Upper lobe of left lung (tissue), 6 donors: ENCODE measurements around the gene NAA50. TPM values are rescaled to one million over a fixed set of nuclear protein-coding genes. Genes with fewer than 3 reads are reported as not detected.

ENCODE experiments used
- ATAC-seq, 2 donors: fragments of 200-7000 bp; cut with Tn5 transposase; one replicate each; pipeline ENCODE4 v1.9.1; 2022; ENCODE audit warnings: mild to moderate bottlenecking in 2 of 2, moderate library complexity in 2 of 2; ENCODE audit not compliant: low FRiP score in 2 of 2
- DNase-seq, 2 donors: peaks; one replicate each; pipeline ENCODE4 v3.0.0-alpha.2; 2019 to 2020
- H3K27ac ChIP-seq, 4 donors: fragments of 200-600 bp; sonication (generic); one replicate each; pipeline ENCODE4 v1.5.1; 2016 to 2019
- H3K27me3 ChIP-seq, 4 donors: fragments of 200-600 bp; sonication (generic); one replicate each; pipeline ENCODE4 v1.5.1; 2017 to 2019
- H3K36me3 ChIP-seq, 4 donors: fragments of 200-600 bp; sonication (generic); one replicate each; pipeline ENCODE4 v1.5.1; 2016 to 2019
- H3K4me1 ChIP-seq, 4 donors: fragments of 200-600 bp; sonication (generic); one replicate each; pipeline ENCODE4 v1.5.1; 2018 to 2019
- H3K4me3 ChIP-seq, 4 donors: fragments of 200-600 bp; sonication (generic); one replicate each; pipeline ENCODE4 v1.5.1; 2017 to 2019; ENCODE audit warnings: mild to moderate bottlenecking in 2 of 4, moderate library complexity in 1 of 4
- H3K9me3 ChIP-seq, 4 donors: fragments of 200-600 bp; sonication (generic); one replicate each; pipeline ENCODE4 v1.5.1; 2018 to 2019
- CTCF ChIP-seq, 6 experiments: fragments of 450-650 bp in 4 of 6; fragments of 200-600 bp in 2 of 6; sonication (generic) in 2 of 6; IDR thresholded peaks; one replicate each; pipeline ENCODE4 v1.5.1; 2016 to 2019; ENCODE audit warnings: antibody characterized with exemption in 6 of 6
- EP300 ChIP-seq, 4 donors: sonication (generic); formaldehyde crosslinking; IDR thresholded peaks; one replicate each; pipeline ENCODE4 v1.5.1; 2017; ENCODE audit warnings: antibody characterized with exemption in 4 of 4, control low read depth in 2 of 4
- POLR2A ChIP-seq, 4 donors: fragments of 450-650 bp; IDR thresholded peaks; one replicate each; pipeline ENCODE4 v1.5.1; 2016 to 2017; ENCODE audit warnings: antibody characterized with exemption in 4 of 4, mild to moderate bottlenecking in 2 of 4
- POLR2AphosphoS5 ChIP-seq, 2 donors: sonication (generic); formaldehyde crosslinking; IDR thresholded peaks; one replicate each; pipeline ENCODE4 v1.5.1; 2017; ENCODE audit warnings: antibody characterized with exemption in 2 of 2
- WGBS, 2 donors: methylation state at CpG; one replicate each; pipeline ENCODE4 v1.1.5; 2017 to 2018; 5-methylcytosine and 5-hydroxymethylcytosine counted together
- total RNA-seq, 6 donors: library from RNA; depleted of rRNA in 4 of 6; stranded (reverse); fragments of >200 nt in 4 of 6; gene quantifications; one replicate each; pipeline versions ENCODE4 v1.1.0 to v1.2.1, GENCODE V29; 2016 to 2021
- donor health status: DM: no; HTN: no; CAD: no; lungs with moderate emphysema.
- donor health status: DM: no; HTN: yes; CAD: no; lungs with severe emphysema.

NAA50 gene
- total RNA-seq, 6 donors from 2014 or later, result 75.7 to 187 (median 84.9) TPM

GRCh38 chr3:113730550-113730949 is 15.5 kb downstream of the NAA50 start:
- peaks cover 0 to 5% (median 0%) of the 10 kb centered on the region in 4 donors for H3K4me1 ChIP-seq
- H3K4me3 ChIP-seq, result no peak overlapping the region
- DNase-seq (no peak), ATAC-seq (no peak)
- H3K27me3 ChIP-seq, result no peaks in the 10 kb centered on the region
- no peak for TF ChIP-seq CTCF (IDR thresholded peaks at IDR 0.05)
- no peak for TF ChIP-seq POLR2A (IDR thresholded peaks at IDR 0.05)
- no peak for TF ChIP-seq EP300 (IDR thresholded peaks at IDR 0.05)
- no peak for TF ChIP-seq POLR2AphosphoS5 (IDR thresholded peaks at IDR 0.05)
- no peak overlapping the region for H3K27ac ChIP-seq
- no peaks in the 10 kb centered on the region for H3K9me3 ChIP-seq
- peaks cover 0 to 4% (median 0%) of the 10 kb centered on the region in 4 donors for H3K36me3 ChIP-seq
- 97 to 100% methylated on average over 1 of the region's 1 CpG for WGBS, 2 donors

DNA sequence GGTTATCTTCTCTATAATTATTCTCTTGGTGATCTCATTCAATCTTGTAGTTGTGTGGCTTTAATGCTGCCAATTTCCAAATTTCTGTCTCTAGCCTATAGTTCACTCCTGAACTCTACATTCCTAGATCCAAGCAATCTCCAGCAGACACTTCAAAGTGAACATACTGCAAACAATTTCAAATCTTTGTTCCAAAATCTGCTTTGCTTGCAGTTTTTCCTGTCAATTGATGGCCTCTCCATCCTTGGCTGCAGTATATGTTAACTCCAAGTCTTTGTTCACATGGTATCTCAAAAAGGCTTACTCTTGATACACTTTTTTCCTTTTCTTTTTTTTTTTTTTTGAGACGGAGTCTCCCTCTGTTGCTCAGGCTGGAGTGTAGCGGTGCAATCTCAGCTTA is 17.4 kb downstream of the NAA50 start:
- Histone ChIP-seq H3K27me3 (no peaks in the 10 kb centered on the region), H3K27ac (no peak overlapping the region), H3K4me1 (peaks cover 0 to 5% (median 0%) of the 10 kb centered on the region in 4 donors), H3K36me3 (peaks cover 0 to 5% (median 0%) of the 10 kb centered on the region in 4 donors), H3K4me3 (no peak overlapping the region), H3K9me3 (no peaks in the 10 kb centered on the region)
- no peak for DNase-seq
- WGBS, 2 donors, result 95 to 97% methylated on average over 2 of the region's 2 CpGs
- no peak for ATAC-seq
- TF ChIP-seq EP300 (IDR thresholded peaks at IDR 0.05) (no peak), POLR2AphosphoS5 (IDR thresholded peaks at IDR 0.05) (no peak), POLR2A (IDR thresholded peaks at IDR 0.05) (no peak), CTCF (IDR thresholded peaks at IDR 0.05) (no peak)

DNA sequence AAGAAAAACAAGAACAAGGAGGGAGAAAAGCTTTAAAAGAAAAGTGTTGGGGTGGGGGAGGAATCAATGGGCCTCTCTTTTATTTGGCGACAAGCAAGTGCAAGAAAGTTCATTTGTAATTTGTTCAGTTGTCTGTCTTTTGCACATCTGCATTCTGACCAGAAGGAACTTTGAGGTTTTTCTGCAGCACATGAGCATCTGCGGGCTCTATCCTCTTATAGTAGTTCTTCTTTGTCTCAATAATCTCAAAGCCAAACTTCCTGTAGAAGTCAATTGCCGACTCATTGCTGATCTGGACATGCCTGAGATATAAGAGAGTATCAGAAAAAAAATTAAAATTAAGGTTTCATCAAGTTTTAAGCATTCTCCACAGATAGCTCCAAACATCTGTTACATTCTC is 24.4 kb downstream of the NAA50 start:
- H3K4me1 ChIP-seq, result peaks cover 0 to 9% (median 1%) of the 10 kb centered on the region in 4 donors
- DNase-seq (no peak), ATAC-seq (no peak)
- TF ChIP-seq POLR2A (IDR thresholded peaks at IDR 0.05) (no peak), POLR2AphosphoS5 (IDR thresholded peaks at IDR 0.05) (no peak), EP300 (IDR thresholded peaks at IDR 0.05) (no peak), CTCF (IDR thresholded peaks at IDR 0.05) (no peak)
- peaks cover 0 to 42% (median 10%) of the 10 kb centered on the region in 4 donors for H3K36me3 ChIP-seq
- H3K27me3 ChIP-seq, result no peaks in the 10 kb centered on the region
- WGBS, 2 donors, result 69 to 74% methylated on average over 3 of the region's 3 CpGs
- H3K9me3 ChIP-seq, result no peaks in the 10 kb centered on the region
- H3K27ac ChIP-seq, result no peak overlapping the region
- no peak overlapping the region for H3K4me3 ChIP-seq

DNA sequence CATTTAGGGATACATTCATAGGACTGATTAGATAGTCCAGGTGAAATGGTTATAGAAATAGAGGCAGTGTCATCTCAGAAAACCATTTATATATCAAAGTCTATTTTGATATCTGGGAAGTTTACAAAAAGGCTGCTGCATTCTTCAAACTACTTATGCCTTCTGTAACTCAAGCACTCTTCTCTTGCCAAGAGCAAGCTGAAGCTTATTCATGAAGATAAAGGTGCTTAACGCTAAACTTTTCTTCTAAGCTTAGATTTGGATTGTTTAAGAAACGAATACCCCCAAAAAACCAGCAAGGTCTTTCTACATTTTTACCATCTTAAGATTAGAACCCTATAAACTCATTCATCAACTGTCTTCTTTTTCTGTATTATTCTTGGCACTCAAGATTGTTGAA is 26.3 kb downstream of the NAA50 start:
- TF ChIP-seq POLR2A (IDR thresholded peaks at IDR 0.05) (no peak), CTCF (IDR thresholded peaks at IDR 0.05) (no peak), EP300 (IDR thresholded peaks at IDR 0.05) (no peak), POLR2AphosphoS5 (IDR thresholded peaks at IDR 0.05) (no peak)
- Histone ChIP-seq H3K4me3 (no peak overlapping the region), H3K36me3 (peaks cover 0 to 42% (median 10%) of the 10 kb centered on the region in 4 donors), H3K27me3 (no peaks in the 10 kb centered on the region), H3K9me3 (no peaks in the 10 kb centered on the region), H3K4me1 (peaks cover 0 to 8% (median 1%) of the 10 kb centered on the region in 4 donors), H3K27ac (no peak overlapping the region)
- ATAC-seq, result no peak
- DNase-seq, result no peak
- 69 to 84% methylated on average over 2 of the region's 2 CpGs for WGBS, 2 donors

DNA sequence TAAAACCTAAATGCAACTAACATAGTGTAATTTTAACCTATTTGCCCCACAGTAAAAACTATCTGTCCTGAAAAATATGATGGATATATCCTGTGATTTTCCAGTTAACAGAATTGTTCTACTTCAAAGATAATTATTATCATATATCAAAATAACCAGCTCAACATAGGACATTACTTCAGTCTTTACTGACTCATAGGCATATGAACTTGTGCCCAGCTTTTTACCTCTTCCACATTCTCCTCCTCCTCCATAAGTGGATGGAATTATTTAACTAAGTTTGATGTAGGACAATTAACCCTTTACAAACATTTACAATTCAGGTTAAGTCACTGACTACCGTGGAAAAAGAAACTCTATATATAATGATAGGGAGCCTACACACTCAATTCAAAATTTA is 26.8 kb downstream of the NAA50 start:
- TF ChIP-seq POLR2AphosphoS5 (IDR thresholded peaks at IDR 0.05), result no peak
- TF ChIP-seq EP300 (IDR thresholded peaks at IDR 0.05), result no peak
- no peak for TF ChIP-seq CTCF (IDR thresholded peaks at IDR 0.05)
- no peak for TF ChIP-seq POLR2A (IDR thresholded peaks at IDR 0.05)
- no peak overlapping the region for H3K27ac ChIP-seq
- no peaks in the 10 kb centered on the region for H3K27me3 ChIP-seq
- ATAC-seq (no peak), DNase-seq (no peak)
- no peaks in the 10 kb centered on the region for H3K9me3 ChIP-seq
- peaks cover 0 to 8% (median 1%) of the 10 kb centered on the region in 4 donors for H3K4me1 ChIP-seq
- no peak overlapping the region for H3K4me3 ChIP-seq
- WGBS, 2 donors, result 73 to 79% methylated on average over 1 of the region's 1 CpG
- H3K36me3 ChIP-seq, result peaks cover 0 to 42% (median 10%) of the 10 kb centered on the region in 4 donors
